ENCODE data around the gene USP49.

- TF ChIP-seq, protein P1, sequence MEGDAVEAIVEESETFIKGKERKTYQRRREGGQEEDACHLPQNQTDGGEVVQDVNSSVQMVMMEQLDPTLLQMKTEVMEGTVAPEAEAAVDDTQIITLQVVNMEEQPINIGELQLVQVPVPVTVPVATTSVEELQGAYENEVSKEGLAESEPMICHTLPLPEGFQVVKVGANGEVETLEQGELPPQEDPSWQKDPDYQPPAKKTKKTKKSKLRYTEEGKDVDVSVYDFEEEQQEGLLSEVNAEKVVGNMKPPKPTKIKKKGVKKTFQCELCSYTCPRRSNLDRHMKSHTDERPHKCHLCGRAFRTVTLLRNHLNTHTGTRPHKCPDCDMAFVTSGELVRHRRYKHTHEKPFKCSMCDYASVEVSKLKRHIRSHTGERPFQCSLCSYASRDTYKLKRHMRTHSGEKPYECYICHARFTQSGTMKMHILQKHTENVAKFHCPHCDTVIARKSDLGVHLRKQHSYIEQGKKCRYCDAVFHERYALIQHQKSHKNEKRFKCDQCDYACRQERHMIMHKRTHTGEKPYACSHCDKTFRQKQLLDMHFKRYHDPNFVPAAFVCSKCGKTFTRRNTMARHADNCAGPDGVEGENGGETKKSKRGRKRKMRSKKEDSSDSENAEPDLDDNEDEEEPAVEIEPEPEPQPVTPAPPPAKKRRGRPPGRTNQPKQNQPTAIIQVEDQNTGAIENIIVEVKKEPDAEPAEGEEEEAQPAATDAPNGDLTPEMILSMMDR (IDR thresholded peaks at IDR 0.05), result no peak
- TF ChIP-seq POLR2A (IDR thresholded peaks at IDR 0.05) (no peak), POLR2AphosphoS5 (IDR thresholded peaks at IDR 0.05) (no peak)
Measured at GRCh38 chr6:41777551-41778285, 117.5 kb downstream of the USP49 start.
